ENCODE data around the gene PLAU.
A peak's percentile ranks its signal among the peaks of the same experiment; 100 is the strongest.
"Not testable (repeated sequence)": the region's sequence is repeated elsewhere in the genome, so short reads cannot be mapped to it uniquely, and the experiment has no call there.

PLAU gene

GRCh38 chr10:73875139-73875475 lies 35.8 kb upstream of the PLAU start:
- peak overlapping the region in 15 of 21 experiments; percentile 42 to 87 (median 72) for H3K27ac ChIP-seq
- peak overlapping the region; percentile 73 to 91 (median 86) for H3K4me3 ChIP-seq

- Histone ChIP-seq H3K4me3 (no peak overlapping the region), H3K27ac (peak overlapping the region in 3 of 21 experiments; percentile 18 to 52 (median 21))
These were observed 34.8 kb upstream of the PLAU start for GRCh38 chr10:73876157-73876556.

GRCh38 chr10:73876566-73876965 lies 34.4 kb upstream of the PLAU start:
- Histone ChIP-seq H3K4me3 (no peak overlapping the region), H3K27ac (peak overlapping the region in 3 of 21 experiments; percentile 18 to 52 (median 21))

DNA sequence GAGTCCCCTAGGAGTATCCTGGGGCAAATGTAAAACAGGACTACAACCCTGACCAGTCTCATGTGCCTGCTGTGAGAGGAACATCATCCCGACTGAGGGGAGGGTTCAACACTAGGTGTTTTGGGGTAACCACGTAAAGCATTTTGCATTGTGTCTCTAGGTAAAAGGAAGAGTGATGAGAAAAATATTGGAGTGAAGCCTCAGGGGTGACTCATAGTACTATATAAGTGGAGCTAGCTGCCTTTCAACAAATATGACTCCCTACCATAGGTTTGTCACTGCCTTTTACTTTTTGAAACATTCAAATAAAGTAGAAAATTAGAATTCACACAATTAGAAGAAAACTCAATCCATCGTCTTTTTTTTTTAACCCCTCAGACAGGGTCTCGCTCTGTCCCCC lies 34.0 kb upstream of the PLAU start:
- H3K27ac ChIP-seq: no peak overlapping the region
- no peak overlapping the region for H3K4me3 ChIP-seq

DNA sequence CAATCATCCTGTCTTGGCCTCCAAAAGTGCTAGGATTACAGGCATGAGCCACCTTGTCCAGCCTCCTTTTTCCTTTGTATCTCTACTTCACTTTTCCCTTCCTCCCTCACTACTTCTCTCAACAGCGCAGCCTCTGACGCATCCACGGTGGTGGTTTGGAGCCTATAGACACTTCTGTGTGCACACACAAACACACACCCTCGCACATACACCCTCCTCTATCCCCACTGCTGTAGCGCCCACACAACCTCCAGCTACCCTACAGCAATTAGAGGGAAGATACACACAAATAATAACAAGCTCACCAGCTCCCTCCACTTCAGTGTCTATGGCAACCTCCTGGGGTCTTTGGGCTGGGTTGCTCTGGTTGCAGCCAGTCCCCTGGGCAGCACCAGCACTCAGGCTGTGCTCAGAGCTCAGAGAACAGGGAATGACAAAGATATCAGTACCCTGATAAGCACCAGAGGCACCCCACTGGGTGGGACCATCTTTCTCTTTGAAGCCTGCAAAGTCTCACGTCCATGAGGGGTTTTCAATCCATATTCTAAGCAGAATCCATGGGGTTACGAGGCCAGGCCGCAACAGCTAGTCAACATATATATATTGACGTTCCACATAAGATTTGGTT lies 33.3 kb upstream of the PLAU start:
- Histone ChIP-seq H3K4me3 (no peak overlapping the region), H3K27ac (peak overlapping the region in 1 of 21 experiments; percentile 10)

DNA sequence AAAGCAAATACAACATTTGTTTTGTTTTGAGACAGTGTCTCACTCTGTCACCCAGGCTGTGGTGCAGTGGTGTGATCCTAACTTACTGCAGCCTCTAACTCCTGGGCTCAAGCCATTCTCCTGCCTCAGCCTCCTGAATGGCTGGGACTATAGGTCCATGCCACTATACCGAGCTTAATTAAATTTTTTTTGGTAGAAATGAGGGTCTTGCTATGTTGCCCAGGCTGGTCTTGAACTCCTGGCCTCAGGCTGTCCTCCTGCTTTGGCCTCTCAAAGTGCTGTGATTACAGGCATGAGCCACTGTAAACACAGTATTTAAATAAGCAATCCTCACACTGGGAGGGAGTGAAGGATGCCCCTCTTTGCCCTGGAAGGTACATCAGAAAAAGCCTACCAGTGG lies 32.6 kb upstream of the PLAU start:
- no peak overlapping the region for H3K4me3 ChIP-seq
- H3K27ac ChIP-seq: no peak overlapping the region

DNA sequence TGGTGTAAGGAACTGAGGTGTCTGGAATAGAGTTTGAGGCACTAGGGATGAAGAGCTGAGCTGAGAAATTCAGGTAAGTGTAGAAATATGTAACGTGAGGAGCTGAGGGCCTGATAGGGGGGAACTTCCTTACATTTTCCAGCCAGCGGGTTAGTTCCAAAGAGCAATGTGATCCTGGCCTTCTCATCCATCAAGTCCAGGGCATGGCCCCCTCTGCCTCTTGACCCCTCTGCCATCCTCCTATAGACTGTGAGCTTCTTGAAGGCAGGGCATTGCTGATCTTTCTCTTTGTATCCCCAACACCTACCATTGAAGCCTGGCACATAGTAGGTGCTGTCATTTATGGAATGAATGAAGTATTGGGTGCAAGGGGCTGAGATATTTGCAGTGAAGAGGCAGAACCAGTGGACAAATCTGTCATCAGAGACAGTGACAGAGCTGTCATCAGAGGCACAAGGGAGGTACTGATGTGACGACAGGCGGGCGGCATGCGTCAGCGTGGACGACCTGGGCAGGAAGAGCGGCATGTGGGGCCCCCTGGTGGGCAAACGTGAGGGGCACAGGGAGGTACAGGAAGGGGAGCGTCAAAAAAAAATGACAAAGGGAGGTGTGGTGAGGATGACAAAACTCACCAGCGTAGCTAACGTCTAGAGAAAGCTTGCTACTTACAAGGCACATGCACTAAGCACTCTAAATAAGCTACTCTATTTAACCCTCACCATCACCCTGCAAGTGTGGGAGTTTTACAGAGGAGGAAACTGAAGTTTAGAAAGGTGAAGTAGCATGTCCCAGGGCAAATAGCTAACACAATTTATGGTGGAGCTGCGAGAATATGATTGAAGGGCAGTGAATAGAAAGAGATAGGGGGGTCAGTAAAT lies 31.4 kb upstream of the PLAU start:
- peak overlapping the region in 3 of 21 experiments; percentile 10 to 32 (median 13) for H3K27ac ChIP-seq
- H3K4me3 ChIP-seq: no peak overlapping the region

- H3K4me3 ChIP-seq: no peak overlapping the region
- H3K27ac ChIP-seq: no peak overlapping the region
These were observed 29.6 kb upstream of the PLAU start for GRCh38 chr10:73881221-73881919.

DNA sequence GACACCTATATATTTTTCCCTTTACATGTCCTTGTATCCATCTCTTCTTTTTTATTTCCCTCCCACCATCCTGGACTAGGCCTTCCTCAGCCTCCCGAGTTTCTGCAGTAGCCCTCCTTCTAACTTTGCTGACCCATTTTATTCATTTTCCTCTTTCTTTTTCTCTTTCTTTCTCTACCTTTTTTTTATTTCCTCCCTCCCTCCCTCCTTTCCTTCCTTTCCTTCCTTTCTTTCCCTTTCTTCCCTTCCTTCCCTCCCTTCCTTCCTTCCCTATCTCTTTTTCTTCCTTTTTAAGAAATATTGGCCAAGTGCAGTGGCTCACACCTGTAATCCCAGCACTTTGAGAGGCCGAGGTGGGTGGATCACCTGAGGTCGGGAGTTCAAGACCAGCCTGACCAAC lies 26.9 kb upstream of the PLAU start:
- H3K4me3 ChIP-seq: no peak overlapping the region
- no peak overlapping the region for H3K27ac ChIP-seq

DNA sequence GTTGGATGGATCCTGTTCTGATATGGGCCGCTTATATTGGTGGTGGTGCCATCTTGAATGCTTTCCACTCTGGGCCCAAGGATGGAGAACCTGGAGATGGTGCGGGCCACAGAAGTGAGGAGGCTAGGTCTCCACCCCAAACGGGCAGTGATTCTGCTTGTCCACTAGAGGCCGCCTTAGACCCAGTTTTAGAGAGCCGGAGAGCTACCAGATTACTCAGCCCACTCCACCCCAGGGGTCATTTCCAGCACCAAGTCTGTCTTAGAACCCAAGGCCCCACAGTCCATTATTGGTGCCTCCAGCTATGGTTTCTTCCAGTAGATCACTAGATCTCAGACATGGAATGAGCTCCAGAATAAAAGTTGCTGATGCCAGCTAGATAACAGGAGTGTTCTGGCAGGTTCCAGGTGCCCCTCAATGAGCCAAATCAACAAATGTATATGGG lies 24.8 kb upstream of the PLAU start:
- Histone ChIP-seq H3K27ac (peak overlapping the region in 19 of 21 experiments; percentile 69 to 92 (median 85)), H3K4me3 (no peak overlapping the region)

DNA sequence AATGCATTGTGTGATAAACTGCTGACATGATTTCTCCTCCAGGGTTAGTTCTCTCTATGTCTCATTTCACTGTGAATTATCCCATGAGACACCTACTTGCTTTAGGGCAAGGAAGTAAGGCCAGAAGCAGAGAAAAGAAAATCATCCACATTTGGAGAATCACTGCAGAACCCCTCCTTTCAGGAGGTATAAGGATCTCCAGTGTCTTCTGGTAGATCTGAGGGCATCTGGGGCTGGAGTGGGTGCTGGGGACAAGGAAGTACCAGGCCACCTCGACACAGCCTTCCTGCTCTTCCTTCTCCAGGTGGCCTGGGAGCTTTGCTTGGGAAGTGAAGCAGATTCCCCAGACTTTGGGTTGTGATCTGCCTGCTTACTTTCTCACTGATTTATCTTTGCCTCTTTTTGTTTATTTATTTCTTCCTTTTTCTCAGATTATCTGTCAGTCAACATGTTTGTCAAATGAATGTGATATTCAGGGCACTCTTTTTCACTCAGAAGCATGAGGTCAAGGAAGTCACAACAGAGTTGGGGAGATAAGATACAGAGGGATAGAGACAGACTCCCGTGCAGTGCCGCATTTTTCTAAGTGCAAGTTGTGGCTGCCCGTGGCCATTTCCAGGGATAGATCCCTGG lies 24.2 kb upstream of the PLAU start:
- H3K4me3 ChIP-seq: no peak overlapping the region
- H3K27ac ChIP-seq: peak overlapping the region in 20 of 21 experiments; percentile 69 to 92 (median 84)

- H3K4me3 ChIP-seq: no peak overlapping the region
- peak overlapping the region in 20 of 21 experiments; percentile 69 to 92 (median 84) for H3K27ac ChIP-seq
These were observed 23.5 kb upstream of the PLAU start for GRCh38 chr10:73887294-73888039.

DNA sequence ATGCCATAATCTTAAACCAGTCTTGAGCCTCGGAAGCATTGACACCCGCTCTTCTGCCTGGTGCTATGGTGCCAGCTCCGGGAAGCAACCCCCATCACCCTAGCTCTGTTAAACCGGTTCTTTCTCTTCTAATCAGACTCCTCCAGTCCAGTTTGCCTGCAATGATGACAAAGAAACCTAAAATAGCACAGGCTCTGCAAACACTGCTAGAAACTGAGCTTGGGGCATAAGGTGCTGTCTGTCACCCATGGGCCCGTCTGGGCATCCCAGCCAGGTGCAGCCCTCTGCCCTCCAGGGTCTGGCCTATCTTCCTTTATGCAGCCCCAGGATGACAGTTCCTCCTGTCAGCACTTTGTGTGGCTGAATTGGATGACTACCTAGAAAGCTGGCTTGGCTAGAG lies 22.4 kb upstream of the PLAU start:
- H3K4me3 ChIP-seq: no peak overlapping the region
- peak overlapping the region; percentile 26 to 92 (median 84) for H3K27ac ChIP-seq

DNA sequence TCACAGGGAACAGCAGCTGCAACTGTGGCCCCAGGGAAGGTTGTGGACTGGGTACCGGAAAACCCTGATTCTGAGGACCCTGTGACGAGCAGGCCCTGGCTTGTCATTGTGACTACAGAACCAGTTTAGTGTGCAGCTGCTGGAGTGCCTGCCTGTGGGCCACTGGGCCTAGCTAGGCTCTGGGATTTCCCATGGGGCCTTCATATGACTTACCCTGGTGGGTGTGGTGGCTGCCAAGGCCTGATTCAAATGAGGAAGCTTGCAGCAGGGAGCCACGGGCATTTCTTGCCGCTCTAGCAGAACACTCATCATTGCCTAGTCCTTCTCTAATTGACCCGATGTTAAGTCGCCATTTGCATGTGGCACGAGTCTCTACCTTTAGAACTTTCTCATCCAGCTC lies 21.9 kb upstream of the PLAU start:
- Histone ChIP-seq H3K27ac (peak overlapping the region; percentile 26 to 92 (median 84)), H3K4me3 (no peak overlapping the region)

GRCh38 chr10:73889416-73889815 lies 21.5 kb upstream of the PLAU start:
- peak overlapping the region in 19 of 21 experiments; percentile 19 to 92 (median 84) for H3K27ac ChIP-seq
- not testable (repeated sequence) for H3K4me3 ChIP-seq

- peak overlapping the region in 10 of 21 experiments; percentile 40 to 92 (median 88) for H3K27ac ChIP-seq
- H3K4me3 ChIP-seq: no peak overlapping the region
These were observed 20.7 kb upstream of the PLAU start for GRCh38 chr10:73890261-73890660.

DNA sequence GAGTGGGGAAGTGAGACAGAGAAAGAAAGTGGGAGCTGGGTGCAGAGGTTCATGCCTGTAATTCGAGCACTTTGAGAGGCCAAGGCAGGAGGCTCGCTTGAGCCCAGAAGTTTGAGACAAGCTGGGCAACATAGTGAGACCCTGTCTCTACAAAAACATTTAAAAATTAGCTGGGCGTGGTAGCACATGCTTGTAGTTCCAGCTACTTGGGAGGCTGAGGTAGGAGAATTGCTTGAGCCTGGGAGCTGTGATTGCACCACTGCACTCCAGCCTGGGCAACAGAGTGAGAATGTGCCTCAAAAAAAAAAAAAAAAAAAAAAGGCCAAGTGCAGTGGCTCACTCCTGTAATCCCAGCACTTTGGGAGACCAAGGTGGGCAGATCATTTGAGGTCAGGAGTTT lies 20.1 kb upstream of the PLAU start:
- peak overlapping the region in 5 of 21 experiments; percentile 14 to 90 (median 88) for H3K27ac ChIP-seq
- H3K4me3 ChIP-seq: not testable (repeated sequence)

GRCh38 chr10:73891540-73891939 lies 19.4 kb upstream of the PLAU start:
- H3K4me3 ChIP-seq: no peak overlapping the region
- peak overlapping the region in 7 of 21 experiments; percentile 1 to 88 (median 14) for H3K27ac ChIP-seq
